GM06990 (cell line): ENCODE measurements around the gene MXD3.

Source experiments
- DNase-seq: peaks from one replicate; pipeline ENCODE4 v3.0.0-alpha.2; 2011; ENCODE audit not compliant: insufficient read length; ENCODE audit errors: extremely low read depth
- H3K27me3 ChIP-seq: replicated peaks from 2 replicates; pipeline ENCODE4 v1.6.0; 2011; ENCODE audit warnings: low read length; ENCODE audit not compliant: control insufficient read depth, insufficient read depth
- H3K36me3 ChIP-seq: 2 replicates; pipeline ENCODE4 v1.5.1; 2011; ENCODE audit warnings: low read length; ENCODE audit not compliant: control insufficient read depth, insufficient read depth
- H3K4me3 ChIP-seq: replicated peaks from 2 replicates; pipeline ENCODE4 v1.5.1; 2011; ENCODE audit warnings: low read depth, mild to moderate bottlenecking, control low read depth, low read length
- CTCF ChIP-seq: IDR thresholded peaks from 2 replicates; pipeline ENCODE4 v1.5.1; 2011; ENCODE audit warnings: low read length, control low read depth, mild to moderate bottlenecking, inconsistent platforms; ENCODE audit not compliant: insufficient read depth, poor library complexity, severe bottlenecking

Gene MXD3

GRCh38 chr5:177314376-177315342 lies 3.0 kb upstream of the MXD3 start:
- H3K4me3 ChIP-seq, result no peak overlapping the region
- no peak for DNase-seq
- H3K27me3 ChIP-seq, result no peaks in the 10 kb centered on the region
- H3K36me3 ChIP-seq, result peaks cover 2% of the 10 kb centered on the region; the same call in 1 of the 2 replicates
- no peak for TF ChIP-seq CTCF

GRCh38 chr5:177313561-177314259 lies 2.0 kb upstream of the MXD3 start:
- Histone ChIP-seq H3K4me3 (no peak overlapping the region), H3K36me3 (peaks cover 4% of the 10 kb centered on the region; the same call in 1 of the 2 replicates), H3K27me3 (no peaks in the 10 kb centered on the region)
- no peak for TF ChIP-seq CTCF
- DNase-seq, result no peak

GRCh38 chr5:177312649-177313181 lies 1.0 kb upstream of the MXD3 start:
- H3K27me3 ChIP-seq, result no peaks in the 10 kb centered on the region
- H3K4me3 ChIP-seq, result peak overlapping the region; percentile 64
- DNase-seq, result peak; percentile 71
- peak; percentile 34 for TF ChIP-seq CTCF
- H3K36me3 ChIP-seq, result peaks cover 4% of the 10 kb centered on the region; the same call in 1 of the 2 replicates

- peak overlapping the region; percentile 75 for H3K4me3 ChIP-seq
- DNase-seq, result no peak
- H3K36me3 ChIP-seq, result peaks cover 5% of the 10 kb centered on the region
- H3K27me3 ChIP-seq, result no peaks in the 10 kb centered on the region
- no peak for TF ChIP-seq CTCF
These were observed 341 bp downstream of the MXD3 start for GRCh38 chr5:177311392-177311722.

- TF ChIP-seq CTCF, result no peak
- DNase-seq, result peak; percentile 60
- Histone ChIP-seq H3K27me3 (no peaks in the 10 kb centered on the region), H3K4me3 (peak overlapping the region; percentile 75), H3K36me3 (peaks cover 7% of the 10 kb centered on the region)
These were observed 824 bp downstream of the MXD3 start for GRCh38 chr5:177310757-177311391.
